Mesenchymal stem cell (in vitro differentiated cells and primary cell): ENCODE results near the gene P3H4.
"Not testable (repeated sequence)": the region's sequence is repeated elsewhere in the genome, so short reads cannot be mapped to it uniquely, and the experiment has no call there.

Experiments
- DNase-seq: peaks from one replicate; pipeline ENCODE4 v3.0.0-alpha.2; 2013
- H2AFZ ChIP-seq: one replicate; pipeline ENCODE4 v1.6.1; 2013; ENCODE audit warnings: low read depth, mild to moderate bottlenecking, control low read depth, inconsistent platforms, low read length, moderate library complexity
- H2AK5ac ChIP-seq: 2 replicates; pipeline ENCODE4 v1.6.1; 2013; ENCODE audit warnings: low read length, moderate library complexity, mild to moderate bottlenecking, inconsistent platforms; ENCODE audit not compliant: severe bottlenecking
- H2BK120ac ChIP-seq: one replicate; pipeline ENCODE4 v1.6.1; 2013; ENCODE audit warnings: low read depth, mild to moderate bottlenecking, inconsistent platforms, low read length, moderate library complexity
- H2BK12ac ChIP-seq, 2 experiments: one replicate each; pipeline ENCODE4 v1.6.1; 2013; ENCODE audit warnings: inconsistent platforms in 2 of 2, low read length in 2 of 2, mild to moderate bottlenecking in 2 of 2, moderate library complexity in 2 of 2, control low read depth in 1 of 2
- H2BK15ac ChIP-seq: one replicate; pipeline ENCODE4 v1.6.1; 2013; ENCODE audit warnings: mild to moderate bottlenecking, low read depth, inconsistent platforms; ENCODE audit not compliant: poor library complexity, severe bottlenecking
- H2BK5ac ChIP-seq: 2 replicates; pipeline ENCODE4 v1.6.1; 2013; ENCODE audit warnings: low read depth, mild to moderate bottlenecking, low read length, control low read depth, inconsistent platforms; ENCODE audit not compliant: poor library complexity, severe bottlenecking
- H3K14ac ChIP-seq, 2 experiments: one replicate each; pipeline ENCODE4 v1.6.1; 2013; ENCODE audit warnings: inconsistent platforms in 2 of 2, low read length in 2 of 2, control low read depth in 1 of 2, mild to moderate bottlenecking in 1 of 2, moderate library complexity in 1 of 2
- H3K18ac ChIP-seq, 2 experiments: one replicate each; pipeline ENCODE4 v1.6.1; 2013; ENCODE audit warnings: inconsistent platforms in 2 of 2, low read length in 2 of 2, control low read depth in 1 of 2, low read depth in 1 of 2, mild to moderate bottlenecking in 1 of 2
- H3K23ac ChIP-seq, 2 experiments: one replicate each; pipeline ENCODE4 v1.6.1; 2013; ENCODE audit warnings: inconsistent platforms in 2 of 2, low read length in 2 of 2, mild to moderate bottlenecking in 2 of 2, moderate library complexity in 2 of 2, control low read depth in 1 of 2
- H3K27ac ChIP-seq: 2 replicates; pipeline ENCODE4 v1.5.1; 2013; ENCODE audit warnings: mild to moderate bottlenecking, moderate library complexity, low read length, control low read depth, inconsistent platforms; ENCODE audit not compliant: poor library complexity, severe bottlenecking
- H3K27me3 ChIP-seq, 2 experiments: 2 replicates each; pipeline versions ENCODE4 v1.6.1 to v1.7.0; 2013; ENCODE audit warnings: low read length in 2 of 2, mild to moderate bottlenecking in 2 of 2, moderate library complexity in 2 of 2, control low read depth in 1 of 2, inconsistent platforms in 1 of 2; ENCODE audit not compliant: control insufficient read depth in 1 of 2, insufficient read depth in 1 of 2
- H3K36me3 ChIP-seq, 2 experiments: 2 replicates each; pipeline versions ENCODE4 v1.6.1 to v1.7.0; 2013; ENCODE audit warnings: low read length in 2 of 2, control low read depth in 1 of 2, inconsistent platforms in 1 of 2, low read depth in 1 of 2, mild to moderate bottlenecking in 1 of 2; ENCODE audit not compliant: insufficient read depth in 2 of 2, control insufficient read depth in 1 of 2
- H3K4ac ChIP-seq, 2 experiments: one replicate each; pipeline ENCODE4 v1.6.1; 2013; ENCODE audit warnings: inconsistent platforms in 2 of 2, low read length in 2 of 2, mild to moderate bottlenecking in 2 of 2, moderate library complexity in 2 of 2, control low read depth in 1 of 2, low read depth in 1 of 2
- H3K4me1 ChIP-seq: 2 replicates; pipeline ENCODE4 v1.6.1; 2013; ENCODE audit warnings: low read depth, low read length, control low read depth; ENCODE audit not compliant: control insufficient read depth, insufficient read depth
- H3K4me2 ChIP-seq: 2 replicates; pipeline ENCODE4 v1.6.1; 2013; ENCODE audit warnings: low read length, mild to moderate bottlenecking, inconsistent platforms; ENCODE audit not compliant: poor library complexity, severe bottlenecking
- H3K4me3 ChIP-seq, 2 experiments: 2 replicates each; pipeline versions ENCODE4 v1.5.1 to v1.7.0; 2013; ENCODE audit warnings: low read length in 2 of 2, mild to moderate bottlenecking in 2 of 2, control low read depth in 1 of 2, low read depth in 1 of 2; ENCODE audit not compliant: insufficient read depth in 1 of 2
- H3K79me1 ChIP-seq: replicated peaks from 2 replicates; pipeline ENCODE4 v1.6.1; 2013; ENCODE audit warnings: mild to moderate bottlenecking, control low read depth, low read length, inconsistent platforms; ENCODE audit not compliant: poor library complexity, severe bottlenecking
- H3K9ac ChIP-seq: 2 replicates; pipeline ENCODE4 v1.7.0; 2013; ENCODE audit warnings: mild to moderate bottlenecking, low read length, moderate library complexity
- H3K9me3 ChIP-seq: 2 replicates; pipeline ENCODE4 v1.7.0; 2013; ENCODE audit warnings: mild to moderate bottlenecking, low read length; ENCODE audit not compliant: control insufficient read depth
- H4K8ac ChIP-seq: one replicate; pipeline ENCODE4 v1.6.1; 2013; ENCODE audit warnings: inconsistent platforms, mild to moderate bottlenecking, low read length, moderate library complexity
- H4K91ac ChIP-seq: one replicate; pipeline ENCODE4 v1.6.1; 2013; ENCODE audit warnings: mild to moderate bottlenecking, low read length, inconsistent platforms
- WGBS: methylation state at CpG from one replicate; pipeline ENCODE4 v1.1.7; 2013; ENCODE audit warnings: mixed read lengths; 5-methylcytosine and 5-hydroxymethylcytosine counted together

The P3H4 gene

DNA sequence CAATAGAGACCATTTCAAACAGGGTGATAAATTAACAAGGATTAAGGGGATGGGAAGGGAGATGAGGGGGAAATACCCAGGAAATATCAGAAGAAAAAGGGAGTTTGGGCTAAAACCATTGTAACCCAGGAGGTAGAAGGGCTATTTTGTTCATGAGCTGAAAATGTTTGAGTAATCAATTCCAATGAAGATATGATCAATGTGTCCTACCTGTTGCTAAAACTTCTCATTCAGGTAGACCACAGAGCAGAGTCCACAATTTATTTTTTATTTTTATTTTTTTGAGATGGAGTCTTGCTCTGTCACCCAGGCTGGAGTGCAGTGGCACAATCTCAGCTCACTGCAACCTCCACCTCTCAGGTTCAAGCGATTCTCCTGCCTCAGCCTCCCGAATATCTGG is 27.7 kb upstream of the P3H4 start:
- not testable (repeated sequence) for DNase-seq

DNA sequence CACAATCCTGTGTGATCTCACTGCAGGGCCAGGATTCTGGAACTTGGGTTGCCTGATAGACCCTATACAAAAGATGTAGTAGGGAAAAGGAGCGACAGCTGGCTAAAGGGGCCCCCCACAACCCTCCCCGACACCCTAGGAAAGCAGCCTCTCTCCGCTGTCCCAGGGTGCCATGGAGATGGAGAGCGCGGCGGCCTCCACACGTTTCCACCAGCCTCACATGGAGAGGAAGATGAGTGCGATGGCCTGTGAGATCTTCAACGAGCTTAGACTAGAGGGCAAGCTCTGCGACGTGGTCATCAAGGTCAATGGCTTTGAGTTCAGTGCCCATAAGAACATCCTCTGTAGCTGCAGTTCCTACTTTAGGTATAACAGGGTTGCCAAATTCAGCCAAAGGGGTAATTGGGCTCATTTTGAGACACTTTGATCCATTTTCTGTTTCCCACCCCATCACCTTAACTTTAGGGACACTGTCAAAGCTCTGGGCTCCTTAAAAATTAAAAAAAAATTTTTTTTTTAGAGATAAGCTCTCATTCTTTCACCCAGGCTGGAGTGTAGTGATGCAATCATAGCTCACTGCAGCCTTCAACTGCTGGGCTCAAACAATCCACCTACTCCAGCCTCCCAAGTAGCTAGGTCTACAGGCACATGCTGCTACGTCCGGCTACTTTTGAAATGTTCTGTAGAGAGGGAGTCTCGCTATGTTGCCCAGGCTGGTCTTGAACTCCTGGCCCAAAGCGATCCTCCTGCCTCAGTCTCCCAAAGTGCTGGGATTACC is 26.2 kb upstream of the P3H4 start, which contains the start of gene KLHL10:
KLHL10 (plus strand) TSS at position 65 of the 778 bp plus-strand sequence; CDS start at position 173, 108 bp downstream.
- Histone ChIP-seq H3K18ac (no peak within 1 kb of the TSS), H3K36me3 (peaks cover 0 to 13% of the 10 kb centered on the region in 2 experiments), H3K4me3 (peak within 1 kb of the TSS in 1 of 2 experiments; percentile 88), H2BK120ac (no peak within 1 kb of the TSS), H3K14ac (no peak within 1 kb of the TSS), H3K4me2 (no peak within 1 kb of the TSS), H2AFZ (no peak within 1 kb of the TSS), H2BK12ac (no peak within 1 kb of the TSS), H3K27me3 (no peaks in the 10 kb centered on the region), H2AK5ac (peak within 1 kb of the TSS; percentile 27), H3K23ac (no peak within 1 kb of the TSS), H3K9ac (peak within 1 kb of the TSS; percentile 88), H4K8ac (peak within 1 kb of the TSS; percentile 36), H3K79me1 (peaks cover 10% of the 10 kb centered on the region), H4K91ac (no peak within 1 kb of the TSS), H2BK5ac (no peak within 1 kb of the TSS), H2BK15ac (no peak within 1 kb of the TSS), H3K9me3 (no peaks in the 10 kb centered on the region), H3K4ac (no peak within 1 kb of the TSS), H3K4me1 (peaks cover 6% of the 10 kb centered on the region), H3K27ac (no peak within 1 kb of the TSS)
- WGBS: 96% methylated on average over 15 of the region's 15 CpGs
- DNase-seq: no peak

More for the DNA sequence above, 27.7 kb upstream of the P3H4 start:
- H3K27me3 ChIP-seq, H3K4me3 ChIP-seq, H3K79me1 ChIP-seq, H3K4ac ChIP-seq, H3K14ac ChIP-seq, H3K4me1 ChIP-seq, H2BK5ac ChIP-seq, H3K18ac ChIP-seq, H2AFZ ChIP-seq, H3K9me3 ChIP-seq, H4K8ac ChIP-seq, H3K27ac ChIP-seq, H2AK5ac ChIP-seq, H4K91ac ChIP-seq, H2BK120ac ChIP-seq, H3K36me3 ChIP-seq, H2BK15ac ChIP-seq, H3K4me2 ChIP-seq, H3K23ac ChIP-seq, H2BK12ac ChIP-seq, H3K9ac ChIP-seq: not testable (repeated sequence)
- 92% methylated on average over 2 of the region's 2 CpGs for WGBS

- H3K18ac ChIP-seq: no peak overlapping the region
- H2BK15ac ChIP-seq: no peak overlapping the region
- H2BK5ac ChIP-seq: no peak overlapping the region
- no peak for DNase-seq
- H3K27ac ChIP-seq: no peak overlapping the region
- H3K4me2 ChIP-seq: peak overlapping the region; percentile 67
- H3K14ac ChIP-seq: no peak overlapping the region
- peak overlapping the region; percentile 72 for H2AFZ ChIP-seq
- no peak overlapping the region for H2BK12ac ChIP-seq
- no peaks in the 10 kb centered on the region for H3K9me3 ChIP-seq
- H4K91ac ChIP-seq: no peak overlapping the region
- no peak overlapping the region for H3K23ac ChIP-seq
- peak overlapping the region; percentile 66 for H4K8ac ChIP-seq
- no peaks in the 10 kb centered on the region for H3K27me3 ChIP-seq
- peak overlapping the region; percentile 27 for H2AK5ac ChIP-seq
- WGBS: 79% methylated on average over 21 of the region's 21 CpGs
- peaks cover 6% of the 10 kb centered on the region for H3K4me1 ChIP-seq
- peaks cover 10% of the 10 kb centered on the region for H3K79me1 ChIP-seq
- H2BK120ac ChIP-seq: no peak overlapping the region
- H3K4ac ChIP-seq: no peak overlapping the region
- H3K9ac ChIP-seq: peak overlapping the region; percentile 88
- peaks cover 4 to 26% of the 10 kb centered on the region in 2 experiments for H3K36me3 ChIP-seq
- H3K4me3 ChIP-seq: peak overlapping the region; percentile 87 to 88
These were observed 24.9 kb upstream of the P3H4 start for GRCh38 chr17:41836550-41837196.
